ENCODE data around the gene GRAMD1B. TPM values are rescaled to one million over a fixed set of nuclear protein-coding genes. Genes with fewer than 3 reads are reported as not detected.

GRAMD1B gene
- polyA plus RNA-seq, 3 donors = 3.2 to 13.9 (median 3.3) TPM

- H3K9me3 Mint-ChIP-seq = peaks cover 0 to 2% (median 0%) of the 10 kb centered on the region in 7 donors
- peaks cover 26% of the 10 kb centered on the region for H3K4me1 Mint-ChIP-seq
- Histone ChIP-seq H3K36me3 (replicated peaks in 1 of 2; ENCODE audit: control insufficient read depth in 1 of 2, insufficient read depth in 2 of 2, low read length in 2 of 2) (no peaks in the 10 kb centered on the region), H3K9me3 (replicated peaks in 1 of 2; ENCODE audit: control insufficient read depth in 1 of 2, insufficient read depth in 1 of 2, low read length in 2 of 2) (no peaks in the 10 kb centered on the region), H3K9ac (ENCODE audit: insufficient read depth, low read length, poor library complexity, severe bottlenecking) (no peak overlapping the region), H3K4me3 (replicated peaks in 1 of 3; ENCODE audit: low read depth in 2 of 3, low read length in 3 of 3) (no peak overlapping the region), H3K27me3 (ENCODE audit: control insufficient read depth in 2 of 2, insufficient read depth in 2 of 2, low read length in 2 of 2) (no peaks in the 10 kb centered on the region), H3K79me2 (ENCODE audit: insufficient read depth, low read length) (peaks cover 22% of the 10 kb centered on the region), H4K20me1 (ENCODE audit: insufficient read depth, low read length) (peaks cover 43% of the 10 kb centered on the region), H2AFZ (ENCODE audit: insufficient read depth, low read depth, low read length, poor library complexity, severe bottlenecking) (no peak overlapping the region), H3K27ac (ENCODE audit: low read depth in 1 of 2, low read length in 2 of 2) (no peak overlapping the region), H3K4me1 (ENCODE audit: control insufficient read depth in 1 of 2, insufficient read depth in 2 of 2, low read length in 2 of 2) (peaks cover 7 to 13% of the 10 kb centered on the region in 2 donors), H3K4me2 (replicated peaks; ENCODE audit: extremely low read depth, low read length, poor library complexity, severe bottlenecking) (no peak overlapping the region)
- no peak overlapping the region for H3K4me3 Mint-ChIP-seq
- peaks cover 1 to 7% (median 3%) of the 10 kb centered on the region in 3 donors for H3K27me3 Mint-ChIP-seq (ENCODE audit: low read depth in 3 of 3)
- TF ChIP-seq CTCF (IDR thresholded peaks at IDR 0.05) = no peak
- no peak for DNase-seq
- intact Hi-C loops (cut with micrococcal nuclease) = no loop called here
- 98% methylated on average over 4 of the region's 7 CpGs for WGBS (ENCODE audit: insufficient coverage)
- H3K27ac Mint-ChIP-seq = peak overlapping the region in 1 of 7 donors; percentile 38
- H3K36me3 Mint-ChIP-seq = peaks cover 7 to 13% of the 10 kb centered on the region in 2 donors
Measured at GRCh38 chr11:123556633-123557032, 126.6 kb downstream of the GRAMD1B start.

- no peak for TF ChIP-seq CTCF (IDR thresholded peaks at IDR 0.05)
- peaks cover 7 to 13% of the 10 kb centered on the region in 2 donors for H3K4me1 ChIP-seq (ENCODE audit: control insufficient read depth in 1 of 2, insufficient read depth in 2 of 2, low read length in 2 of 2)
Measured at GRCh38 chr11:123558536-123559315, 128.7 kb downstream of the GRAMD1B start.

More at GRCh38 chr11:123558536-123559315, 128.7 kb downstream of the GRAMD1B start:
- no peak overlapping the region for H3K27ac Mint-ChIP-seq
- H3K9me3 ChIP-seq (replicated peaks in 1 of 2; ENCODE audit: control insufficient read depth in 1 of 2, insufficient read depth in 1 of 2, low read length in 2 of 2) = no peaks in the 10 kb centered on the region
- H3K4me3 ChIP-seq (replicated peaks in 1 of 3; ENCODE audit: low read depth in 2 of 3, low read length in 3 of 3) = no peak overlapping the region
- H3K27ac ChIP-seq (ENCODE audit: low read depth in 1 of 2, low read length in 2 of 2) = no peak overlapping the region
- no peak overlapping the region for H3K4me3 Mint-ChIP-seq
- H3K9ac ChIP-seq (ENCODE audit: insufficient read depth, low read length, poor library complexity, severe bottlenecking) = peak overlapping the region; percentile 7
- DNase-seq = no peak
- H3K4me1 Mint-ChIP-seq = peaks cover 34% of the 10 kb centered on the region
- no peaks in the 10 kb centered on the region for H3K27me3 ChIP-seq (ENCODE audit: control insufficient read depth in 2 of 2, insufficient read depth in 2 of 2, low read length in 2 of 2)
- WGBS (ENCODE audit: insufficient coverage) = 94% methylated on average over 11 of the region's 12 CpGs
- no peak overlapping the region for H2AFZ ChIP-seq (ENCODE audit: insufficient read depth, low read depth, low read length, poor library complexity, severe bottlenecking)
- peaks cover 7 to 15% of the 10 kb centered on the region in 2 donors for H3K36me3 Mint-ChIP-seq
- H3K79me2 ChIP-seq (ENCODE audit: insufficient read depth, low read length) = peaks cover 23% of the 10 kb centered on the region
- H3K36me3 ChIP-seq (replicated peaks in 1 of 2; ENCODE audit: control insufficient read depth in 1 of 2, insufficient read depth in 2 of 2, low read length in 2 of 2) = no peaks in the 10 kb centered on the region
- peaks cover 0 to 7% (median 3%) of the 10 kb centered on the region in 3 donors for H3K27me3 Mint-ChIP-seq (ENCODE audit: low read depth in 3 of 3)
- H3K4me2 ChIP-seq (replicated peaks; ENCODE audit: extremely low read depth, low read length, poor library complexity, severe bottlenecking) = no peak overlapping the region
- intact Hi-C loops (cut with micrococcal nuclease) = no loop called here
- H3K9me3 Mint-ChIP-seq = peaks cover 0 to 2% (median 0%) of the 10 kb centered on the region in 7 donors
- H4K20me1 ChIP-seq (ENCODE audit: insufficient read depth, low read length) = peaks cover 43% of the 10 kb centered on the region

Data from CD14-positive monocyte (primary cell).